Right cardiac atrium (tissue), 5 donors: Measurements from ENCODE around the gene RAD54L. TPM values are rescaled to one million over a fixed set of nuclear protein-coding genes. Genes with fewer than 3 reads are reported as not detected.
A peak's percentile ranks its signal among the peaks of the same experiment; 100 is the strongest.
"Not testable (repeated sequence)": the region's sequence is repeated elsewhere in the genome, so short reads cannot be mapped to it uniquely, and the experiment has no call there.

ENCODE experiments used
- ATAC-seq, 2 donors: fragments of 200-7000 bp; cut with Tn5 transposase; one replicate each; pipeline versions ENCODE4 v1.8.0 to v1.9.1; 2020; ENCODE audit warnings: moderate library complexity in 2 of 2, mild to moderate bottlenecking in 1 of 2
- DNase-seq, 3 donors: peaks; one replicate each; pipeline ENCODE4 v3.0.0-alpha.2; 2020
- H3K27ac ChIP-seq: one replicate; pipeline ENCODE4 v1.5.1; 2013; ENCODE audit warnings: mild to moderate bottlenecking, low read length, control low read depth, moderate library complexity
- H3K27me3 ChIP-seq: one replicate; pipeline ENCODE4 v1.6.1; 2013; ENCODE audit not compliant: control insufficient read depth, insufficient read depth
- H3K4me1 ChIP-seq: one replicate; pipeline ENCODE4 v1.6.1; 2013; ENCODE audit warnings: low read length; ENCODE audit not compliant: control insufficient read depth, insufficient read depth
- H3K4me3 ChIP-seq: one replicate; pipeline ENCODE4 v1.5.1; 2013; ENCODE audit warnings: low read length, control low read depth
- H3K9me3 ChIP-seq: one replicate; pipeline ENCODE4 v1.6.1; 2013; ENCODE audit warnings: low read length; ENCODE audit not compliant: control insufficient read depth
- WGBS: extraction: QIAGEN DNeasy Blood & Tissue Kit; methylation state at CpG from one replicate; pipeline ENCODE4 v1.1.7; 2013; 5-methylcytosine and 5-hydroxymethylcytosine counted together
- intact Hi-C, 4 donors: fragments of 100-400 bp; cut with DNase I; formaldehyde crosslinking; loops; one replicate each; pipeline versions ENCODE4 v1.11.0 to v1.14.0; 2022 to 2023
- polyA plus RNA-seq: library from polyadenylated mRNA; stranded (reverse); fragments of 200-250 nt; gene quantifications from one replicate; pipeline ENCODE4 v1.2.3, GENCODE V29; 2013
- total RNA-seq, 4 donors: library from RNA; stranded (reverse); fragmentation: NEBNext Ultra II Directional; extraction: Animal tissue kit (Norgen Biotek cat#: 25700); gene quantifications; one replicate each; pipeline ENCODE4 v1.2.1, GENCODE V29; 2021
- donor health status: healthy with polysubstance abuse.
- donor health status: DM: no; HTN: yes; CAD: no.
- donor health status: DM: no; HTN: no; CAD: no.
- donor health status: DM: no; HTN: yes; CAD: no; lungs with severe emphysema.
- donor health status: DM: yes; HTN: yes; CAD: no.

RAD54L gene
- total and polyA plus RNA-seq, 5 donors, result 0.16 to 0.89 (median 0.65) TPM; not detected in 1

- H3K4me3 ChIP-seq, result peak within 1 kb of the TSS; percentile 72
- DNase-seq, result peak; percentile 95 to 98 (median 97)
- intact Hi-C loops, result loop anchor here in 1 of 4 donors (5.0 kb wide), 1 partner anchor 39 kb away; the partner anchor contains the start of gene NSUN4
- no peaks in the 10 kb centered on the region for H3K9me3 ChIP-seq
- WGBS, result under 1% methylated on average over 61 of the region's 61 CpGs
- ATAC-seq, result peak; percentile 94
- H3K27ac ChIP-seq, result peak within 1 kb of the TSS; percentile 97
- H3K4me1 ChIP-seq, result peaks cover 15% of the 10 kb centered on the region
- H3K27me3 ChIP-seq, result no peaks in the 10 kb centered on the region
These were observed 55.7 kb downstream of the RAD54L start, which contains the start of the genes LRRC41 and UQCRH for GRCh38 chr1:46303038-46303871. LRRC41 (minus strand) TSS chr1:46303616; CDS start chr1:46303322, 294 bp downstream. UQCRH (plus strand) TSS chr1:46303698; CDS start chr1:46303767, 69 bp downstream.

DNA sequence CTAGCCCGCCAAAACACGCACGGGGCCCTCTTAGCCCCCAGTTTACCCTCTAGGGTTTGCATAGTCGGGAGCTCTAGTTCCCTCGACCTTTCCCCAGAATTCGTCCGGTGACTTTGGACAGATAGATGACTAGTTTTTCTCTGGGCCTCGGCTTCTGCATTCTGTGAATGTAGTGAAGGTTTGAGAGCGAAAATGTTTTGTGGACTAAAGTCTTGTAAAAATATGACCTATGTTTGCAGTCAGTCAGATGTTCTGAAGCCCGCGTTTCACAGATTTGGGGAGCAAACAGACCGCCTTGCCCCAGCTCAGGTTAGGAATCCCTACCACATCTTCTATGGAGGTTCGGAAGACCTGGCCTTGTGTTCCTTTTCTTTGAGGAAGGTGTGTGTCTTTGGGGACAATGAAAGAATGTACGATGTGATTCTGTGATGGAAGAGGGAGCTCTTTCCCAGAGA is 56.3 kb downstream of the RAD54L start:
- Histone ChIP-seq H3K27me3 (no peaks in the 10 kb centered on the region), H3K4me3 (peak overlapping the region; percentile 72), H3K9me3 (no peaks in the 10 kb centered on the region), H3K4me1 (peaks cover 13% of the 10 kb centered on the region), H3K27ac (peak overlapping the region; percentile 97)
- under 1% methylated on average over 14 of the region's 14 CpGs for WGBS
- intact Hi-C loops, result loop anchor here in 1 of 4 donors (5.0 kb wide), 1 partner anchor 38 kb away; the partner anchor contains the start of gene NSUN4
- no peak for ATAC-seq
- no peak for DNase-seq

DNA sequence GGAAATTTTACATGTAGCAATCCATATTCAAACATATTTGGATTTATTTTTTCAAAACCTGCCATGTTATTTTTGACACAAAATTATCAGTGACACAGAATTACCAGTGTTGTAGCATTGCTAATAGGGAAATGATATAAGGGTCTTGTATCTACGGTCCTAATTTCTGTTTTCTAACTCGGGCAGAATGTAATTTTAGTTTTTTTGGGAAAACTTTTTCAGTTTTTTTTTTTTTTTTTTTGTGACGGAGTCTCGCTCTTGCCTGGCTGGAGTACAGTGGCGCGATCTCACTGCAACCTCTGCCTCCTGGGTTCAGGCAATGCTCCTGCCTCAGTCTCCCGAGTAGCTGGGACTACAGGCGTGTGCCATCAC is 58.6 kb downstream of the RAD54L start:
- Histone ChIP-seq H3K4me3 (no peak overlapping the region), H3K27ac (no peak overlapping the region), H3K9me3 (no peaks in the 10 kb centered on the region), H3K27me3 (no peaks in the 10 kb centered on the region), H3K4me1 (peaks cover 4% of the 10 kb centered on the region)
- 91% methylated on average over 8 of the region's 8 CpGs for WGBS
- intact Hi-C loops, result no loop called here
- ATAC-seq, result no peak
- no peak for DNase-seq

- Histone ChIP-seq H3K4me1 (peaks cover 1% of the 10 kb centered on the region), H3K9me3 (no peaks in the 10 kb centered on the region), H3K27ac (no peak overlapping the region), H3K27me3 (no peaks in the 10 kb centered on the region), H3K4me3 (no peak overlapping the region)
- WGBS, result 85% methylated on average over 16 of the region's 16 CpGs
- intact Hi-C loops, result no loop called here
- DNase-seq (no peak), ATAC-seq (no peak)
These were observed 62.0 kb downstream of the RAD54L start for GRCh38 chr1:46309401-46310159.

DNA sequence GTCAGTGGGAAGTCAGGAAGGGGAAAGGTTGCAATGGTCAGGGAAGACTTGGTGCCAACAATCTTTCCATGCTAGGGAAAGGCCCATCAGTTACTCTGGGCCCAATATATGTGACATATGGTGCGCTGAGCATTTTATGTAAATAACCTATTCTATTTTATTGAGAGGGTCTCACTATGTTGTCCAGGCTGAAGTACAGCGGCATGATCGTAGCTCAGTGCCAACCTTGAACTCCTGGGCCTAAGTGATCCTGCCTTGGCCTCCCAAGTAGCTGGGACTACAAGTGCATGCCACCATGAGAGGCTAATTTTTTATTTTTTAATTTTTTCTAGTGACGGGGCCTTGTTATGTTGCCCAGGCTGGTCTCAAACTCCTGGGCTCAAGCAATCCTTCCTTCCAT is 62.8 kb downstream of the RAD54L start:
- over 99% methylated on average over 4 of the region's 4 CpGs for WGBS

DNA sequence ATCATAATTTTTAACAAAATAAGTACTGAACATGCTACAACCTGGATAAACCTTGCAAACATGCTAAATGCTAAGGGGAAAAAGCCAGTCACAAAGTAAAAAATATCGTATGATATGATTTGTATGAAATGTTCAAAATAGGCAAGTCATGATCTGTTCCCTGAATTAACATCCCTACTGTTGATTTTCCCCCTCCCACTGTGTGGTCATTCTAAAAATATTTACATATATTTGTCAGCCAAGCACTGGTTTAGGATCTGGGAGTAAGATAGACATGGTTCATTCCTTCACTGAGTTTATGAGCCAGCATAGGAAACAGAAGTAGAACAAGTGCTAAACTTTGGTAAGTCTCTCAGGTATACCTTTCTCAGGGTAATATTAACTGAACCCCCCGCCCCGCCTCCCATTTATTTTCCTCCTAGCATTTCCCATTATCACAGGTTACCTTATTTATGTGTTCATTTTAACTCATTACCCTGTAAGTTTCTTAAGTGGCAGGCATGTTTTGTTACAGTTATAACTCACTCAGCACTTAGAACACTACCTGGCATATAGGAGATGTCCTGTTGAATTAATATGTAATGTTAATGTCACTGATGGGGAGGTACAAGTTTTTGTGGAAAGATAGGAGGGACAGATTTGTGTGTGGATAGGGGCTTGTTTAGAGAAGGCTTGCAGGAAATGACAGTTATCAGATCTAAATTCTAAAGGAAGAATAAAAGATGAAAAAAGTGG is 68.3 kb downstream of the RAD54L start:
- H3K4me1 ChIP-seq, result no peaks in the 10 kb centered on the region
- H3K27me3 ChIP-seq, result no peaks in the 10 kb centered on the region
- no peak overlapping the region for H3K4me3 ChIP-seq
- intact Hi-C loops, result no loop called here
- 87% methylated on average over 3 of the region's 3 CpGs for WGBS
- DNase-seq (no peak), ATAC-seq (no peak)
- H3K9me3 ChIP-seq, result no peaks in the 10 kb centered on the region
- no peak overlapping the region for H3K27ac ChIP-seq

More for the DNA sequence above, 62.8 kb downstream of the RAD54L start:
- Histone ChIP-seq H3K9me3 (no peaks in the 10 kb centered on the region), H3K4me1 (no peaks in the 10 kb centered on the region), H3K27me3 (no peaks in the 10 kb centered on the region), H3K4me3 (no peak overlapping the region), H3K27ac (no peak overlapping the region)
- DNase-seq (no peak), ATAC-seq (no peak)
- intact Hi-C loops, result no loop called here

DNA sequence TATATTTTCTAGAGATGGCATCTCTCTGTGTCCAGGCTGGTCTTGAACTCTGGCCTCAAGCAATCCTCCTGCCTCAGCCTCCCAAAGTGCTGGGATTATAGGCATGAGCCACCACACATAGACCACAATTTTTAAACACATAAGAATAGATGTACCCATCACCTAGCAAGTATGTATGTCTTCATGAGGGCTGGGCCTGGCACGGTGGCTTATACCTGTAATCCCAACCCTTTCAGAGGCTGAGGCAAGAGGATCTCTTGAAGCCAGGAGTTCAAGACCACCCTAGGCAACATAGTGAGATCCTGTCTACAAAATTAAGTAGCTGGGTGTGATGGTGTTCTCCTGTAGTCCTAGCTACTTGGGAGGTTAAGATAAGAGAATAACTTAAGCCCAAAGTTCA is 69.8 kb downstream of the RAD54L start:
- WGBS, result 92% methylated on average over 1 of the region's 1 CpG
- Histone ChIP-seq H3K9me3 (no peaks in the 10 kb centered on the region), H3K4me3 (no peak overlapping the region), H3K27ac (no peak overlapping the region), H3K27me3 (no peaks in the 10 kb centered on the region), H3K4me1 (no peaks in the 10 kb centered on the region)
- DNase-seq (no peak), ATAC-seq (peak in 1 of 2 donors; percentile 9)
- intact Hi-C loops, result no loop called here

GRCh38 chr1:46319301-46319700 is 71.7 kb downstream of the RAD54L start:
- H3K4me1 ChIP-seq, H3K9me3 ChIP-seq, H3K27me3 ChIP-seq, DNase-seq, H3K27ac ChIP-seq, intact Hi-C loops, ATAC-seq, H3K4me3 ChIP-seq: not testable (repeated sequence)
- 94% methylated on average over 6 of the region's 6 CpGs for WGBS

- DNase-seq, H3K4me3 ChIP-seq, H3K4me1 ChIP-seq, H3K9me3 ChIP-seq, H3K27me3 ChIP-seq, H3K27ac ChIP-seq, ATAC-seq, intact Hi-C loops: not testable (repeated sequence)
- 78% methylated on average over 13 of the region's 13 CpGs for WGBS
These were observed 72.7 kb downstream of the RAD54L start for GRCh38 chr1:46319960-46320914.

GRCh38 chr1:46322191-46322590 is 74.6 kb downstream of the RAD54L start:
- H3K4me1 ChIP-seq, H3K4me3 ChIP-seq, H3K27me3 ChIP-seq, DNase-seq, intact Hi-C loops, H3K27ac ChIP-seq, H3K9me3 ChIP-seq, ATAC-seq: not testable (repeated sequence)
- 89% methylated on average over 6 of the region's 6 CpGs for WGBS
